Right renal cortex interstitium (tissue), 3 donors: ENCODE results near the gene JAKMIP1. TPM values are rescaled to one million over a fixed set of nuclear protein-coding genes. Genes with fewer than 3 reads are reported as not detected.

ENCODE experiments used
- DNase-seq, 3 donors: peaks; one replicate each; pipeline ENCODE4 v3.0.0-alpha.2; 2013; ENCODE audit warnings: low read depth in 3 of 3, low spot score in 2 of 3
- polyA plus RNA-seq, 3 donors: library from polyadenylated mRNA; unstranded; fragments of 120-200 nt; gene quantifications; one replicate each; pipeline ENCODE4 v1.2.1, GENCODE V29; 2013; ENCODE audit not compliant: insufficient read length in 3 of 3

Gene JAKMIP1
- polyA plus RNA-seq, 3 donors, result 0.10 to 0.12 (median 0.10) TPM

DNA sequence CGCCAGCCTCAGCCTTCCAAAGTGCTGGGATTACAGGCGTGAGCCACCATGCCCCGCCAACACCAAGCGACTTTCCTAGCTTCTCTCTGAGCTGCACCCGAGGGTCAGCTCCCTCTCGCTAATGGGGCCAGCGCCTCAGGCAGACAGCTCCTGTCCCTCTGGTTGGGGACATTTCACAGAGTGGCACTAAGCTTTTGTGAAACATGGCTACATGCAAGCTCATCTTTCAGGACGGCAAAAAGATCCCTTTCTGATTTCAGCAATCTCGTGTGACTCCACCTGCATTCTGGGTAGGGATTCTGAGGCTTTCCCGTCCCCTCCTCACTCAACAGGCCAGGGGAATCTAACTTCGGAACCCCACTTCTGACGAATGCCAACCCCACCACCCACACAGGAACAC lies 151.1 kb downstream of the JAKMIP1 start:
- no peak for DNase-seq

DNA sequence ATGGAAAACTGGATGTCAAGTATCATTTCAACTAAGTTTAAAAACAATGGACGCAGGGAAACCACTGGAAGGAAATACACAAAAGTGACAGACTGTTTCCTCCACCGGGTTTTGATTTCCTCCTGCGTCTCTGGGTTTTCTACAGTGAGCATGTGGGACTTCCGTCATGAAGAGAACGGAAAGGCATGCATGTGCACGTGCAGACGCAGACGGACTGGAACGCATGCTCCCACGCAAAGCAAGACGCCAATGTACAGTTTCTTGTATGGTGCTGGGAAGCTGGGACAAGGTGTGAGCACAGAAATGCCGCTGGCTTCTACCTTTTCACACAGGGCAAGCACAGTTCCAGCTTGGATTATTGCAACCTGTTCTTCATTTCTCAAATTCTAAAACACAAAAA lies 151.8 kb downstream of the JAKMIP1 start:
- DNase-seq, result no peak

DNA sequence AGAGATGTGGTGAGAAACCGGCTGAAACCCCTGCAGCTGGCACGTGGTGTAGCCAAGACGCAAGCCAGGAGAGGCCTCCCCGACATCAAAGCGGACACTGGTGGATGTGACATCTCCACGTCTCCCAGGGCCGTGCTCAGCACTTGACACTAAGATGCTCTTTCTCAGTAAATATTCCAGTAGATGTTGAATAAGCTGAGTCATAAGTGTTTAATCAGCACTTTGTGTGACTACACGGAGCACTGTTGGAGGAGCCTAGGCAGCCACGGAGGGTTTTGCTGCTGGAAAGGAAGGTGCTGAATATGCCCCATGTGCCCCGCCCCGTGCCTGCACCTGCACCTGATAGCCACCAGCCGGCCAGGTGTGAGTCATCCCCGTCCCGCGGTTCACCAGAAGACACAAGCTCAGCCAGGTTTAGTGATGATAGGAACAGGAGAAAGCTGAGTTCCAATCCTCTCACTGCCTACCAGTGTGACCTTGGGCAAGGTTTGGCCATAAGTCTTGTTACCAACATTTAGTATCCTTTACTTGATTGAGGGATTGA lies 153.1 kb downstream of the JAKMIP1 start:
- no peak for DNase-seq

DNA sequence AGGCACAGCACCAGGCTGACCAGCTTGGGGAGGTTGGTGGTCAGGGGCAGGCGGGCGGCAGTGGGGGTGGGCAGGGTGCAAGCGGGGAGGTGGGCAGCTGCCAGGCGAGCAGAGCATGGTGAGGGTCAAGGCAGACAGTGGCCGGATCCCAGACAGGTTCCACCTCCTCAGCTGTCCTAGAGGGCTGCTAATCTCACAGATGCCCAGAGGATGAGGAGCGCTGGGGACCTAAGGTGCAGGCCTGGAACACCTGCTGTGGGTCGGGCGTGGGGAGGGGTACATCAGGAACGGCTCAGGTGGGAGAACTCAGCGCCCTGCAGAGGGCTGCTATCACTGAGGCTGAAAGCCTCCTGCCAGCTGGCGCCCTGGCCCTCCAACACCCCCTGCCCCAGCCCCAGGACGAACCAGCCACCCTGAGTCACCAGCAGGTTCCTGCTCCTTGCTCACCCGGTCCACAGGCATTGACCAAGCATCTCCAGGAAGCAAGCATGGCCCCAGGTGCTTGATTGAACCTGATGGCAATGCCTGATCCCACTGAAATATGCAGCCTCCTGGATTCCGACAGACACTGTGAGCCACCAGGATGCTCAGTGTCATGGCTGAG lies 153.7 kb downstream of the JAKMIP1 start:
- DNase-seq, result no peak

DNA sequence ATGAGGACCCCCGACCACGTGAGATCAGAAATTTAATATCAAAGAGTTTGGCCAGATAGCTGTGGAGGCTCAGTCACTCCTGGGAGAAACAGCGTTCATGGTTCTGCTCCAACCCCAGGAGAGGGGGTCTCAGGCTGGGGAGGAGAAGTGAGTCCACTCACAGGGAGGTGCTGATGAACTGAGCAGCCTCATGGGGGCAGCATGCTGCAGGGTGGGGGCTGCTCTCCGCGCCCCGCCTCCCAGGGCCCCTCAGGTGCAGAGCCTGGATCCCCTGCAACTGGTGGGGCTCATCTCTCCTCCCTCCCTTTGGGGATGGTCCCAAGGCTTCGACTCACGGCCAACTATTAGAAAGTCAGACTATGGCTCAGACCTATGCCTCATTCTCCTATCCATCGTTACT lies 155.5 kb downstream of the JAKMIP1 start:
- no peak for DNase-seq

DNA sequence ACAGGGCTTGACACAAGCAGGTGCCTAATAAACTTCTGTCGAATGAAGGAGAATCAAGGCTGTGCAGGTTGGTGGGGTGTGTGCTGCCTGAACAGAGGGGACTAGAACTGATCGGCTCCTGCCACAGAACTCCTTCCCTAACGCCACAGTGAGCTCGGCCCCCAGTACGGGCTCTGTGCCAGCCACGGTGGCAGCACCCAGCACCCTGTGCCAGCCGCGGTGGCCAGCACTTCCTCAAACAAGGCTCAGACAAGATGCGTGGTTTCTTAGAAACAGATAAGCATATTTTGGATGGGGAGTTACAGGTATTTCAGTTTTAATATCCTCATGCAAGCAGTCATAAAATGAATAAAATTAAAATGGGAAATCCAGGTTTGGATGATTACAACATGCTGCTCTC lies 156.1 kb downstream of the JAKMIP1 start:
- no peak for DNase-seq

DNA sequence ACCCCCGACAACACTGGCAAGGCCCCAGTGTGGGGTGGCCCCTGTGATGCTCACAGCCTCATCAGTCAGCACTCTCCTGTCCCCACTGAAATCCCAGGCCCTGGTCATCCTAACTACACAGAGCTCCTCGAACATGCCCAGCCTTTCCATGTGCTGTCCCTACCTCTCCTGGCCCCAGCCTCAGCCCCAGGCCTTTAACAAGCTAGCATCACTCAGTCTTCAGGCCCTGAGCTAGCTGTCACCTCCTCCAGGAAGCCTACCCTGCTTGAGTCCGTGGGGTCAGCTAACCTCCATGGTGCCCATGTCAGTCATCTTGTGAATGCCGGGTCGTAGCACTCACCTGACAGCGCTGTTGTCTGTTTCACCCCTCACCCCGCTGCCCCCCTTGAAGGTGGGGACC lies 156.5 kb downstream of the JAKMIP1 start:
- no peak for DNase-seq

DNA sequence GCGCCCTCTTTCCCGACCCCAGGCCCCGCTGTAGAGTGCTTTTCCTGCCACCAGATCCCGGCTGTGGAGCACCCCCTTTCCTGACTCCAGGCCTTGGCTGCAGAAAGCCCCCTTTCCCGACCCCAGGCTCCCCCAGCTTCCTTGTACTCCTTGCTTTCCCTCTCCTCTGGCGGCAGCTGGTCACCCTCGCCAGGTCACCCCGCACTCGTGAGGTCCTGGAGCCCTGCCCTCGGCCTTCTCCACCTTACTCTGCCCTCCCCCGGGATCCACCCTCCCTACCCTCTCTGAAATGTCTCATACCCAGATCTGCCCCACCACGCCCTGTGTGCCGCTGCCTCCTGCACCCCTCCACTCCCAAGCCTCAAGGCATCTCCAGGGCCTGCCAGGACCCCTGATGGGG lies 157.2 kb downstream of the JAKMIP1 start:
- DNase-seq, result no peak

DNA sequence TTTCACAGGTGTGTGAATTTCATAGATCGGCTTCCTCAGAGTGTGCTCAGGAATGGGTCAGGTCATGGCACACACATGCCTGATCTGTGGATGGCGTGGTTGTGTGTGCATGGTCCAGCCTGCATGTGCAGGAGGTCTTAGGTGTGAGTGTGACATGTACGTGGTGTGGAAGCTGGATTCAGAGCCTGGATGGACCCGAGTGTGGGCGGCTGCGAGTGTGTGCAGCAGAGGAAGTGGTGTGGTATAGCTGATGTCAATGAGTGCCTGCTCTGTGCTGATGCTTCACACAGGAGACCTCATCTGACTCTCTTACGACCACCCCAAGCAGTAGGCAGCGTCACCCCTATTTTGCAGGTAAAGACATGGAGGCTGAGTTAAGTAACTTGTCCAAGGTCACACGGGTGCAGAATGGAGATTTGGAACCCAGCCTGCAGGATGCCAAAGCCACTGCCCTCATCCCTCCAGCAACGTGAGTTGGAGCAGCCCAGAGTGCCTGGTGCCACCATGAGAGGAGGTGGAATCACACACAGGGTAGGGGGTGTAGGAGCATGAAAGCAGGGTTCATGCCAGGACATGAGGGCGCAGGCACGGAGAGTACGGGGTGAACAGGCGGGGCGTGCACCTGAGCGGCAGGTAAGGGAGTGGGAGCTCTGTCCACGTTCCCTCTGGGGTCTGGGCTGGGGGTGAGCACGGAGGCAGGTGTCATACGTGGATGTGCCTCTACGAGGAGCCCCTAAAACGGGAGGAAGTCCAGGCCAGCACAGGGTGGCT lies 157.9 kb downstream of the JAKMIP1 start:
- DNase-seq, result no peak

DNA sequence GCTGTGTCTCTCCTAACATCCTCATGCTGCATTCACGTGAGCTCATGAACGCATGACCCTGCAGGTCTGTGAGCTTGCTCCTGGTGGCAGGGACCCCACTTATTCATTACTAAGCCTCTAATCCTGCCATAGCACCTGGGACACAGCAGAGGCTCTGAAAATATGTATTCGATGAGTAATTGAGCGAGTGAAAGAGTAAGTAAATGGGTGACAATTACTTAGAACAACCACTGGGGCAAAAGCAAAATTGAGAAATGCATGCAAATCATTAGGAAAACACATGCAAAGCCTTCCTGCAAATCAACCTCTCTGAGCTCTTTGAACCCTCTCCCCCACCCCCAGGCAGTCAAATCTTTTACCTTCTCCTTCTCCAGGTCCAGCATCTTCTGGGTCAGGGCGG lies 158.5 kb downstream of the JAKMIP1 start:
- no peak for DNase-seq

DNA sequence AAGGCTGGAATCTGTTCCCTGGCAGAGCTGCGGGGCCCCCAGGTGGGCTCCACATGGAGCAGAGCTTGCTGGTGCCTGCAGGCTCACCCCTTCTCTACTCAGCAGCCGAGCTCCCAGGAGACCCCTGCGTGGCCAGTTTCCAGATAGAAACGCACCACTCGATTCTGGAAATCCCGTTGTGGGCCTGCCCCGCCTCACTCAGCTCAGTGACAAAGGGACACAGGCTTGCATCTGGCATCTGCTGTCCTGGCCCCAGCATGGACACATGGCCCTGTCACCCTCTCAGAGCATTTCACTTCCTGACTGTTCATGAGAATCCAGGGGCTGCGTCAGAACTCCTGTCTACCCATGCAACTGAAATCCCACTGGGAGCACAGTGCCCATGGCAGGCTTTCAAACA lies 161.6 kb downstream of the JAKMIP1 start:
- no peak for DNase-seq

DNA sequence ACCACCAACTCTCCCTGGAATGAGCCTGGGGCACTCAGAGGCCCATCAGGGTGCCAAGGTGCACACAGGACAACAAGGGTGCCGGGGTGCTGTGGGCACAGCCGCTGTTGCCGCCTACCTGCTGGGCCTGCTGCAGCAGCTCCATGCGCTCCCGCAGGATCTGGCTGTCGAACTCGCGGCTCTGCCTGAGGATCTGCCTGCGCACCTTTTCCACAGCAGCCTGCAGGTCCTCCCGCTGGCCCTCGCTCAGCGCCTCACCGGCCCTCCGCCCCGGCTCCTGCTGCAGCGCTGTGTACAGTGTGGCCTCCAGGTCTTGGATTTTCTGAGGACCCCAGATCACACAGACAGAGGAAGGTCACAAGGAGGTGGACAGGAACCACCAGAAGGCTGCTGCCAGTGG lies 164.6 kb downstream of the JAKMIP1 start:
- no peak for DNase-seq

DNA sequence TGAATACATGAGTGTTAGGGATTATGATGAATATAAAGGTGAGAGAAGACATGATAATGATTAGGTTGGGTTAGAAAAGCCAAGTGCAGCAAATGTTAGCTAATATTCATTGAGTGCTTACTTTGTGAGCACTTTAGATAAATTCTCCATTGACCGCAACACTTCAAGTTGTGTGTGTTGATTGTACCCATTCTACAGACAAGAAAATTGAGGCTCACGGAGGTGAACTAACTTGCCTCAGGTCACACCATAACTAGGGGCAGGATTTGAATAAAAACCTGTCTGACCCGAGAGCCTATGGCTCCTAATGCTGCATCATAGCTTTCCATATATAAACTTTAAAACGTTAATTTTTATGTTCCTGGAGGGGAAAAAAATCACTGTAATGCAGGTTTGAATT lies 167.0 kb downstream of the JAKMIP1 start:
- DNase-seq, result no peak

DNA sequence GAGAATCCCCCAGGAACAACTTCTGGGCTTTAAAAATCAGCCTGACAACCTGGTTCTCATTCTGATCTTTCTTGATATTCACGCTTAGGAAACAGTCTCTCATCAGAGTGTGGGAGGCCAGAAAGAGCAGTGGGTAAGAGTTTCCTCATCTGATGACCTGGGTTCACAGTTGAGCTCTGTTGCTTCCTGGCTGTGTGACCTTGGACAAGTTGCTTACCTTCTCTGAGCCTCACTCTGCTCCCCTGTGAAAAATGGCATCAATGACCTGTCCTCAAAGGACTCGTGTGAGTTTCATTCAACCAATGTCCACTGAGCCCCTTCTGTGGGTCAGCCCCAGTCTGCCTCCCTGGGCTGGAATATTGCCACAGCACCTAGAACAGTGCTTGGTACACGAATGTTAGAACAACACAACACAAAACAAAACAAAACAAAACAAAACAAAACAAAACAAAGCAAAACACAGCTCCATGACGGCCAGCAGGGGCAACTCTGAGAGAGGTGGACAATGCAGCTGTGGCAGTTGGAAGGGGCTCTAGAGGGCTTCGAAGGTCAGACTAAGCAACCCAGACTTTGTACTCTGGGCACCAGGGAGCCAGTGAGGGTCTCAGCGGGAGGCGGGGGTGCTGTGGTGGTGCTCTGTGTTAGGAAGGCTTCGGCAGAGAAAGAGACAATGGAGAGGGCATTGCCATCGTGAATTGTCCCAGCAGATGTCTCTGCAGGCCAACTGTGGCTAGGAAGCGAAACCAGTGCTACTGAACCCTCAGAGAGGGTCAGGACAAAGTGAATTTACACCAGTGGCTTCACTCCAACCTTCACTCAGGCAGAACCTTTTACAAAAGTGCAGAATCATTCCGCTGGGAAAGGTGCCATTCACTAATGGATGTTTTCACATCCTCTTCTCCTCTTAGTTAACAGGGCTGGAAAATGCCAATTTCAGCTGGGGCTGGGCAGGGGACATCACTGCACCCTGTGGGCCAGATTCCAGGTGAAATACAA lies 167.8 kb downstream of the JAKMIP1 start:
- no peak for DNase-seq

DNA sequence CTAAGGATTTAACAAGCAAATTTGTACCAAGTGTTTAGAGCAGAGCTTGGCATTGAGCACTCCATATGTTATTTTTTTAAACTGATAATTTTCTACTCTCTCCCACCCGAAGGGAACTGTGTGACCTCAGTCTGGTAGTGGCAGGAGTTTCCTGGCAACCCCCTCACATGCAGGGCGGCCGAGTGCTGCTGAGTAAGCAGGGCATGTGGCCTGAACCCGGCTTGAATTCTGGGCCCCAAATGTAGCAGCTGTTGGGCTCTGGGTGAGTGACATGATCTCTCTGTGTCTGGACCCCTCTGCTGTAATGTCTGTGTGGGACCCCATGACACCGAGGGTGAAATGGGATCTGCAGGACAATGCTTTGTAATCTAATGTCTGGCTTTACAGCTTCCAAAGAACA lies 168.5 kb downstream of the JAKMIP1 start:
- no peak for DNase-seq

DNA sequence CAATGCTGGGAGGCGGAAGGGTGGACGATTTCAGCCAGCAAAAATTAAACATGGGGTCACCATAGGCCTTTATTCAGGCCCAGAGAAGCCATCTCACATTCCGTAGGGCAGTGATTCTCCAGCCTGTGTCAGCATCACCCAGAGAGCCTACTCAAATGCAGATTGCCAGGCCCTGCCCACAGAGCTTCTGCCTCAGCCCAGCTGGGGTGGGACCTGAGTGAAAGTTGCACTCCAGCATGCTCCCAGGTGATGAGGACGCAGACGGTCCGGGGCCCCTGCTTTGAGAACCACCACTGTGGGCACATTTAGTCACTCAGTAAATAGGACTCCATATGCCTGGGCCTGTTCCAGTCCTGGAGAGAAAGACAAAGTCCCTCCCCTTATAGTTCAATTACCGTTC lies 169.7 kb downstream of the JAKMIP1 start:
- no peak for DNase-seq

DNA sequence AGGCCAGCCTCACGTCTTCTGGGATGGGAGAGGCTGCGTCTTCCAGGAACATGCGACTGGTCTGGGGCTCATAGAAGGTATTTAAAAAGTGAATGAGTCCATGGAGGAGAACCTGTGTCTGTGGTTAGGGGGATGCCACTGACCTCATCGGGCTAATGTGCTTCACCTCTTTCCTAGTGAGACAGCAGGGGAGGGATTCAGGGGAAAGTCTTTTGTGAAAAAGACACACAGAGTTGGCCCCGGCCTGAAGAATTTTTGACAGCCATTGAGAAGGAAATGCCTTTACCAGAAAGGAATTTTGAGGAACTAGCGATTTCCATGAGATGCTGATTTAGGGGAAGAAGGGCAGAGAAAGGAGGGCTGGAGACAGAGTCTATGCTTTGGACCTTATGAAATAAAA lies 171.1 kb downstream of the JAKMIP1 start:
- DNase-seq, result no peak

DNA sequence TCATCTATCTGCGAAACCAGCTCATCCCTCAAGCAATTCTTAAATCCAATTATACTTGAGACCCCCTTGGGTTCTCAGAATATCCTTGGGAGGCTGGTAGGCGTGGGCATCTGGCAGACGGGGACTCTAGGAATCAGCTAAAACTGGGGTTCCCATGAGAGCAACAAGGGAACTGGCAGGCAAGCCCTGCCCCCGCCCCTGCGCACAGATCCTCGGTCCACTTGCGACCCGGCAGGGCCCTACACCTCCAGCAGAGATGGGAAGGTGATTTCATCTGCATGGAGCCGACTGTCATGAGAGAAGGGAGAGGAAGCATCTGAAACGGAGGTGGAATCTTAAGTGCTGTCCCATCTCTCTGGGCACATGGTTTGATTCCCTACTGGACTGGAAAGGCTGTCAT lies 172.2 kb downstream of the JAKMIP1 start:
- no peak for DNase-seq

DNA sequence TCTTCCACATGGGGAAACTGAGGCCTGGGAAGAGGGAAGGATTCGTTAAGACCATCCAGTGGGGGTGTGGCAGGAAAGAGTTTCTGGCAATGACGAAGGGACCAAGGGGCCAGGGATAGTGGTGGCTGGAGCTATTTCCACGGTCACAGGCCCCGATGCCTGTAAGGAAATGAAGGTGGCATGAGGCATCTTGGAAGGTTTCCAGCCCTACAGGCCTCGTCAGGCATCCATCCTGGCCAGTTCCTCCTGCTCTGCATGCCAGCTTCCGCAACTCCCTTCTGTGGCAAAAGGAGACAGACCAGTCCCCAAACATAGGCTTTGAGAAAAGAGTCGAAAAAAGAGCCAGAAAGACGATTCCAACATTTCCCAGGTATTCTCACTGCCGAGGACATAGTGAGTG lies 173.0 kb downstream of the JAKMIP1 start:
- DNase-seq, result no peak

DNA sequence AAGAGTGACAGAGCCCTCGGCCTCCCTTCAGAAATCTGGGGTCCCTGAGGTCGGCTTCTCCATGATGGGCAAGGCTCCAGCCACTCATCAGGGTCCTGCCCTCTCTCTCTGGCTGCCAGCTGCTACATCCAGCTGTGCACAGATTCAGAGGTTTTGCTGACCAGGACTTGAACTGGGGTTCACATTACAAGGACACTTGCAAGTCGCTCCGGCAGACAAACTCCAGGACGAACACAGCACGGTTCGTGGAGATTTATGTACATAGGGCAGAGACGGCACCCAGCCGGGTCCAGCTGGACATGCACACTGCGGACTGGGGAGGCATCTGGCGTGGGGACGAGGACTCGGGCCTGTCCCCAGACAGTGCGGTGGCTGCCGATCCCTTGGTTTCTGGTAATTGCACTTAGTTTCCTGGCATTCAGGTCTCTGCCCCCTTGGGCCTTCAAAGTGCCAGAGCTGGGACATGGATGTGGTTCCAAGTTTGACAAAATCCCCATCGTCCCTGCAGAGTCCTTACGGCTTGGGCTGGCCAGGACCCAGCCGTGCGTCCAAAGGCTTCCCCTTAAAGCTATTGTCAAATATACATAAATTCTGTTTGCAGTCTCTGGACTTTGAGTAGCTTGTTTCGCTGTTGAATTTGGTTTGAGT lies 175.9 kb downstream of the JAKMIP1 start:
- peak; percentile 7 to 26 (median 12) for DNase-seq

DNA sequence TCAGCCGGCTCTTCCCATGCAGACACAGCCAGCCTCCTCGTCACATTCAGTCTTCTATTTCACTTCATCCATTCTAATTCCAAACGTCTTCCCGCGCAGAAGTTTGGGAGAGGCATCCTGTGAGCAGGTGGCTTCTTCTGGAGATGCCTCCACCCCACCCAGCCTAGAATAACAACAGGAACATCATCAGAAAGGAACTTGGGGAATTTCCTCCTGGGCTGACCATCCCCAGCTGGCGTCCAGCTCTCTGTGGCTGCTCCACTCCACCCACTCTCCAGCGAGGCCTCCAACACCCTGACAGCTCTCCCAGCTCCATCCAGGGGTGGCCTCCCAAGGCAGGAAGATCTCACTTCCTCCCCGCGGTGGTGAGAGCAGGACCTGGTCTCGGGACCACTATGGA lies 176.6 kb downstream of the JAKMIP1 start:
- no peak for DNase-seq
